Measurements from ENCODE around the gene KCNJ5. TPM values are rescaled to one million over a fixed set of nuclear protein-coding genes. Genes with fewer than 3 reads are reported as not detected.

KCNJ5 gene
- total and polyA plus RNA-seq, 2 of the 4 experiments (the other 2 are of a cell fraction), result 0.07 to 0.18 TPM

DNA sequence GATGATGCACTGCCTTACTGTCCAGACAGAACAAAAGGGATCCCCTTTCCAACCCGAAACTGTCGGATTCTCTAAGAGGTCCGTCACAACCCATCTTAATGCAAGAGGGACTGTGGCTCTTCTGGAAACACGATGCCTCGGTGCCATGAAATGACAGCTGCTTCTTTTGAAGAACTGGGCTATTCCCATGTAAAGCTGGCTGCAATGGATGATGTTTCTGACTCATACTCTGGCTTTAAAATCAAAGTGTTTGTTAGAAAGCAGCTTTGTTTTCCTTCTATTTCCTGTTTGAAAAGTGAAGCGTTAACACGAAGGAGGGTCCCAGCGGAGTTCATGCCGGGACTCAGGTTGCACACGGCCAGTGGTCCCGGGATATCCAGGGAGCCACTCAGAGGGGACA, 48.4 kb downstream of the KCNJ5 start:
- H3K23ac ChIP-seq (ENCODE audit: low read depth, low read length), result no peak overlapping the region
- H3K27ac ChIP-seq (ENCODE audit: insufficient read depth, low read length), result no peak overlapping the region
- H2AK9ac ChIP-seq (replicated peaks; ENCODE audit: low read depth, low read length, poor library complexity), result no peak overlapping the region
- H4K20me1 ChIP-seq (ENCODE audit: insufficient read depth, low read length), result no peaks in the 10 kb centered on the region
- H2AFZ ChIP-seq (replicated peaks; ENCODE audit: low read length, poor library complexity), result no peak overlapping the region
- H3K18ac ChIP-seq (ENCODE audit: low read depth, low read length), result no peak overlapping the region
- in situ Hi-C loops (cut with MboI; ENCODE audit: low sequenced_read_pairs) (no loop called here), intact Hi-C loops (cut with micrococcal nuclease) (no loop called here), dilution Hi-C loops (cut with HindIII; ENCODE audit: low sequenced_read_pairs, unreplicated experiment) (no loop called here)
- no peaks in the 10 kb centered on the region for H3K9me1 ChIP-seq (ENCODE audit: insufficient read depth, low read length)
- peaks cover 33% of the 10 kb centered on the region; the same call in 1 of the 2 replicates for H3K27me3 ChIP-seq (ENCODE audit: control insufficient read depth, insufficient read depth, low read length)
- no peak overlapping the region for H3K4me2 ChIP-seq (ENCODE audit: low read depth, low read length)
- no peaks in the 10 kb centered on the region for H3K79me1 ChIP-seq (ENCODE audit: low read depth in 1 of 2, low read length in 2 of 2)
- 10% methylated on average over 7 of the region's 11 CpGs; no CpG with 5 or more reads in 1 of the 2 experiments for WGBS, 2 experiments (ENCODE audit: extremely low coverage in 2 of 2, insufficient read length in 1 of 2)
- no TSS peak for BruUV-seq (replicated peaks)
- DNase-seq (peak; percentile 25), ATAC-seq (ENCODE audit: low read depth) (peak; percentile 69)
- H4K91ac ChIP-seq (ENCODE audit: insufficient read depth, low read depth, low read length), result no peak overlapping the region
- no peak overlapping the region for H3K56ac ChIP-seq (ENCODE audit: extremely low read depth, insufficient read depth, low read length)
- no peak overlapping the region for H2BK120ac ChIP-seq (ENCODE audit: low read depth, low read length)
- H2BK15ac ChIP-seq (ENCODE audit: low read depth, low read length), result no peak overlapping the region
- no peaks in the 10 kb centered on the region for H3K36me3 ChIP-seq (ENCODE audit: control insufficient read depth, insufficient read depth, low read length)
- TF ChIP-seq POLR2A (IDR thresholded peaks at IDR 0.05; ENCODE audit: low read depth, low read length) (no peak), CHD1 (IDR thresholded peaks at IDR 0.05; ENCODE audit: low read depth, low read length) (no peak), MAFK (IDR thresholded peaks at IDR 0.05; ENCODE audit: low read depth, low read length) (no peak), RFX5 (IDR thresholded peaks at IDR 0.05; ENCODE audit: low read depth, low read length) (no peak), SMC3 (IDR thresholded peaks at IDR 0.05; ENCODE audit: low read depth, low read length) (no peak), FOS (IDR thresholded peaks at IDR 0.05; ENCODE audit: low read depth, low read length) (no peak), CEBPB (IDR thresholded peaks at IDR 0.05; ENCODE audit: low read depth, low read length) (no peak), NFE2L2 (IDR thresholded peaks at IDR 0.05; ENCODE audit: low read depth, low read length) (no peak), BHLHE40 (IDR thresholded peaks at IDR 0.05; ENCODE audit: low read depth, low read length) (no peak), MAZ (IDR thresholded peaks at IDR 0.05; ENCODE audit: borderline replicate concordance, low read depth, low read length) (no peak), RAD21 (IDR thresholded peaks at IDR 0.05; ENCODE audit: low read length) (no peak), MXI1 (IDR thresholded peaks at IDR 0.05; ENCODE audit: borderline replicate concordance, low read depth, low read length) (no peak), RCOR1 (IDR thresholded peaks at IDR 0.05; ENCODE audit: insufficient replicate concordance, low read length) (no peak)
- TF ChIP-seq, protein P1, sequence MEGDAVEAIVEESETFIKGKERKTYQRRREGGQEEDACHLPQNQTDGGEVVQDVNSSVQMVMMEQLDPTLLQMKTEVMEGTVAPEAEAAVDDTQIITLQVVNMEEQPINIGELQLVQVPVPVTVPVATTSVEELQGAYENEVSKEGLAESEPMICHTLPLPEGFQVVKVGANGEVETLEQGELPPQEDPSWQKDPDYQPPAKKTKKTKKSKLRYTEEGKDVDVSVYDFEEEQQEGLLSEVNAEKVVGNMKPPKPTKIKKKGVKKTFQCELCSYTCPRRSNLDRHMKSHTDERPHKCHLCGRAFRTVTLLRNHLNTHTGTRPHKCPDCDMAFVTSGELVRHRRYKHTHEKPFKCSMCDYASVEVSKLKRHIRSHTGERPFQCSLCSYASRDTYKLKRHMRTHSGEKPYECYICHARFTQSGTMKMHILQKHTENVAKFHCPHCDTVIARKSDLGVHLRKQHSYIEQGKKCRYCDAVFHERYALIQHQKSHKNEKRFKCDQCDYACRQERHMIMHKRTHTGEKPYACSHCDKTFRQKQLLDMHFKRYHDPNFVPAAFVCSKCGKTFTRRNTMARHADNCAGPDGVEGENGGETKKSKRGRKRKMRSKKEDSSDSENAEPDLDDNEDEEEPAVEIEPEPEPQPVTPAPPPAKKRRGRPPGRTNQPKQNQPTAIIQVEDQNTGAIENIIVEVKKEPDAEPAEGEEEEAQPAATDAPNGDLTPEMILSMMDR (conservative IDR thresholded peaks at IDR 0.05; ENCODE audit: low read depth, low read length), result no peak
- TF ChIP-seq, protein P2, sequence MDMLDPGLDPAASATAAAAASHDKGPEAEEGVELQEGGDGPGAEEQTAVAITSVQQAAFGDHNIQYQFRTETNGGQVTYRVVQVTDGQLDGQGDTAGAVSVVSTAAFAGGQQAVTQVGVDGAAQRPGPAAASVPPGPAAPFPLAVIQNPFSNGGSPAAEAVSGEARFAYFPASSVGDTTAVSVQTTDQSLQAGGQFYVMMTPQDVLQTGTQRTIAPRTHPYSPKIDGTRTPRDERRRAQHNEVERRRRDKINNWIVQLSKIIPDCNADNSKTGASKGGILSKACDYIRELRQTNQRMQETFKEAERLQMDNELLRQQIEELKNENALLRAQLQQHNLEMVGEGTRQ (IDR thresholded peaks at IDR 0.05; ENCODE audit: low read depth, low read length), result no peak
- TF ChIP-seq, protein P3, sequence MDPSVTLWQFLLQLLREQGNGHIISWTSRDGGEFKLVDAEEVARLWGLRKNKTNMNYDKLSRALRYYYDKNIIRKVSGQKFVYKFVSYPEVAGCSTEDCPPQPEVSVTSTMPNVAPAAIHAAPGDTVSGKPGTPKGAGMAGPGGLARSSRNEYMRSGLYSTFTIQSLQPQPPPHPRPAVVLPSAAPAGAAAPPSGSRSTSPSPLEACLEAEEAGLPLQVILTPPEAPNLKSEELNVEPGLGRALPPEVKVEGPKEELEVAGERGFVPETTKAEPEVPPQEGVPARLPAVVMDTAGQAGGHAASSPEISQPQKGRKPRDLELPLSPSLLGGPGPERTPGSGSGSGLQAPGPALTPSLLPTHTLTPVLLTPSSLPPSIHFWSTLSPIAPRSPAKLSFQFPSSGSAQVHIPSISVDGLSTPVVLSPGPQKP (IDR thresholded peaks at IDR 0.05; ENCODE audit: borderline replicate concordance, low read depth, low read length), result no peak
- no peaks in the 10 kb centered on the region for H3K9me3 ChIP-seq (ENCODE audit: control insufficient read depth, insufficient read depth, low read length)
- no peak overlapping the region for H3K9ac ChIP-seq (ENCODE audit: low read depth, low read length)
- H3K4me3 ChIP-seq (ENCODE audit: insufficient read depth, low read depth, low read length), result no peak overlapping the region
- no peaks in the 10 kb centered on the region; the same call in 1 of the 2 replicates for H3K4me1 ChIP-seq (ENCODE audit: control insufficient read depth, insufficient read depth, low read length)
- ChIA-PET POLR2A (ENCODE audit: unreplicated experiment) (interaction anchor here (0.6 kb wide), 1 partner anchor 1063 kb away, joined by 5 read pairs; the partner anchor contains the start of gene PRDM10), CTCF (interaction anchor here (1.4 to 1.5 kb wide), 2 partner anchors 17 to 54 kb away, joined by 7 to 9 read pairs; no protein-coding TSS in a partner anchor)
- H3K4ac ChIP-seq (ENCODE audit: low read depth, low read length), result no peak overlapping the region
- H2BK5ac ChIP-seq (ENCODE audit: low read depth, low read length, poor library complexity, severe bottlenecking), result no peak overlapping the region
- no peak overlapping the region for H4K5ac ChIP-seq (ENCODE audit: low read depth, low read length)
- H3K14ac ChIP-seq (replicated peaks; ENCODE audit: low read depth, low read length), result no peak overlapping the region
- H2AK5ac ChIP-seq (ENCODE audit: low read depth, low read length), result no peak overlapping the region
- H2BK20ac ChIP-seq (ENCODE audit: low read depth, low read length), result no peak overlapping the region
- H4K8ac ChIP-seq (ENCODE audit: low read depth in 2 of 2, low read length in 2 of 2), result no peak overlapping the region
